ENCODE results near the gene PIGV.

Gene PIGV

GRCh38 chr1:26774462-26774861, 13.3 kb upstream of the PIGV start:
- no peak for DNase-seq (ENCODE audit: low spot score)

- DNase-seq (ENCODE audit: low spot score): no peak
These were observed 12.1 kb upstream of the PIGV start for GRCh38 chr1:26775666-26776065.

GRCh38 chr1:26779098-26779668, 8.6 kb upstream of the PIGV start:
- DNase-seq (ENCODE audit: low spot score): no peak

- DNase-seq (ENCODE audit: low spot score): no peak
These were observed 7.3 kb upstream of the PIGV start for GRCh38 chr1:26780344-26780957.

GRCh38 chr1:26781206-26781825, 6.4 kb upstream of the PIGV start:
- no peak for DNase-seq (ENCODE audit: low spot score)

- DNase-seq (ENCODE audit: low spot score): no peak
These were observed 5.1 kb upstream of the PIGV start for GRCh38 chr1:26782521-26783212.

GRCh38 chr1:26783646-26784022, 4.1 kb upstream of the PIGV start:
- no peak for DNase-seq (ENCODE audit: low spot score)

GRCh38 chr1:26784023-26784871, 3.5 kb upstream of the PIGV start:
- DNase-seq (ENCODE audit: low spot score): no peak

GRCh38 chr1:26784886-26785285, 2.9 kb upstream of the PIGV start:
- no peak for DNase-seq (ENCODE audit: low spot score)

- DNase-seq (ENCODE audit: low spot score): peak; percentile 37
These were observed 1.9 kb upstream of the PIGV start for GRCh38 chr1:26785611-26786436.

- DNase-seq (ENCODE audit: low spot score): peak; percentile 63
These were observed 1.0 kb upstream of the PIGV start for GRCh38 chr1:26786437-26787380.

- DNase-seq (ENCODE audit: low spot score): peak; percentile 57
These were observed 407 bp upstream of the PIGV start for GRCh38 chr1:26787381-26787705.

GRCh38 chr1:26788515-26788785, 700 bp downstream of the PIGV start:
- peak; percentile 21 for DNase-seq (ENCODE audit: low spot score)

- DNase-seq (ENCODE audit: low spot score): peak; percentile 87
These were observed 1.3 kb downstream of the PIGV start for GRCh38 chr1:26788836-26789611.

GRCh38 chr1:26789612-26789865, 1.8 kb downstream of the PIGV start:
- DNase-seq (ENCODE audit: low spot score): no peak

GRCh38 chr1:26789931-26790330, 2.2 kb downstream of the PIGV start:
- no peak for DNase-seq (ENCODE audit: low spot score)

GRCh38 chr1:26790551-26790953, 2.8 kb downstream of the PIGV start:
- DNase-seq (ENCODE audit: low spot score): no peak

GRCh38 chr1:26791148-26791547, 3.4 kb downstream of the PIGV start:
- DNase-seq (ENCODE audit: low spot score): no peak

GRCh38 chr1:26791626-26792025, 3.9 kb downstream of the PIGV start:
- no peak for DNase-seq (ENCODE audit: low spot score)

GRCh38 chr1:26792924-26793323, 5.2 kb downstream of the PIGV start:
- no peak for DNase-seq (ENCODE audit: low spot score)
